HepG2 (cell line): ENCODE data around the gene DDAH2. TPM values are rescaled to one million over a fixed set of nuclear protein-coding genes. Genes with fewer than 3 reads are reported as not detected.

Experiments
- HNRNPL ChIP-seq: fragments of 200-400 bp; formaldehyde crosslinking; IDR thresholded peaks from 2 replicates; pipeline ENCODE4 v1.6.1; 2017; ENCODE audit warnings: mild to moderate bottlenecking, low read depth, low read length
- ISL2 ChIP-seq: sonication (generic); formaldehyde crosslinking; IDR thresholded peaks from 2 replicates; pipeline ENCODE4 v1.5.0; 2020; ENCODE audit warnings: missing genetic modification reagents
- KIAA2018 ChIP-seq: sonication (generic); formaldehyde crosslinking; IDR thresholded peaks from 2 replicates; pipeline ENCODE4 v1.5.0; 2020; ENCODE audit warnings: mild to moderate bottlenecking, missing genetic modification reagents, borderline replicate concordance
- MTA3 ChIP-seq: sonication (generic); formaldehyde crosslinking; IDR thresholded peaks from 2 replicates; pipeline ENCODE4 v1.4.0; 2020; ENCODE audit warnings: missing genetic modification reagents
- NFYB ChIP-seq: sonication (generic); formaldehyde crosslinking; IDR thresholded peaks from 2 replicates; pipeline ENCODE4 v1.4.0; 2020; ENCODE audit warnings: missing genetic modification reagents
- REPIN1 ChIP-seq: sonication (generic); formaldehyde crosslinking; IDR thresholded peaks from 2 replicates; pipeline ENCODE4 v1.8.0; 2022; ENCODE audit warnings: missing genetic modification reagents, low read depth, mild to moderate bottlenecking, borderline replicate concordance
- RXRA ChIP-seq: sonication (generic); formaldehyde crosslinking; IDR thresholded peaks from 2 replicates; pipeline ENCODE4 v1.5.1; 2020; ENCODE audit warnings: missing genetic modification reagents
- SKI ChIP-seq: fragments of 450-650 bp; IDR thresholded peaks from one replicate; pipeline ENCODE4 v1.6.1; 2018; ENCODE audit warnings: mild to moderate bottlenecking; ENCODE audit not compliant: partially characterized antibody
- ZC3H13 ChIP-seq: sonication (generic); formaldehyde crosslinking; IDR thresholded peaks from 2 replicates; pipeline ENCODE4 v1.8.1; 2023; ENCODE audit warnings: mild to moderate bottlenecking, missing genetic modification reagents, moderate library complexity
- ZFP36L2 ChIP-seq: sonication (generic); formaldehyde crosslinking; IDR thresholded peaks from 2 replicates; pipeline ENCODE4 v1.4.0; 2020; ENCODE audit warnings: missing genetic modification reagents
- ZNF253 ChIP-seq: sonication (generic); formaldehyde crosslinking; IDR thresholded peaks from 2 replicates; pipeline ENCODE4 v1.8.0; 2022; ENCODE audit warnings: mild to moderate bottlenecking, missing genetic modification reagents, borderline replicate concordance
- ZNF317 ChIP-seq: sonication (generic); formaldehyde crosslinking; IDR thresholded peaks from 2 replicates; pipeline ENCODE4 v1.5.0; 2020; ENCODE audit warnings: mild to moderate bottlenecking, missing genetic modification reagents
- ZNF546 ChIP-seq: sonication (generic); formaldehyde crosslinking; conservative IDR thresholded peaks from 2 replicates; pipeline ENCODE4 v1.8.1; 2023; ENCODE audit warnings: mild to moderate bottlenecking, missing genetic modification reagents
- ZNF550 ChIP-seq: sonication (generic); formaldehyde crosslinking; IDR thresholded peaks from 2 replicates; pipeline ENCODE4 v1.4.0; 2020; ENCODE audit warnings: mild to moderate bottlenecking, missing genetic modification reagents, borderline replicate concordance
- ZNF569 ChIP-seq: sonication (generic); formaldehyde crosslinking; IDR thresholded peaks from 2 replicates; pipeline ENCODE4 v1.5.0; 2020; ENCODE audit warnings: mild to moderate bottlenecking, missing genetic modification reagents, moderate library complexity, borderline replicate concordance
- ZNF577 ChIP-seq: sonication (generic); formaldehyde crosslinking; IDR thresholded peaks from 2 replicates; pipeline ENCODE4 v1.4.0; 2020; ENCODE audit warnings: mild to moderate bottlenecking, low read depth, missing genetic modification reagents, borderline replicate concordance
- ZNF777 ChIP-seq: sonication (generic); formaldehyde crosslinking; IDR thresholded peaks from 2 replicates; pipeline ENCODE4 v1.4.0; 2020; ENCODE audit warnings: missing genetic modification reagents
- ZNF83 ChIP-seq: sonication (generic); formaldehyde crosslinking; IDR thresholded peaks from 2 replicates; pipeline ENCODE4 v1.4.0; 2020; ENCODE audit warnings: missing genetic modification reagents, mild to moderate bottlenecking, borderline replicate concordance
- ZNF841 ChIP-seq: sonication (generic); formaldehyde crosslinking; IDR thresholded peaks from 2 replicates; pipeline ENCODE4 v1.8.1; 2023; ENCODE audit warnings: missing genetic modification reagents, borderline replicate concordance
- polyA plus RNA-seq, 8 experiments: library from polyadenylated mRNA; depleted of rRNA in 3 of 8; stranded (reverse) in 7 of 8; unstranded in 1 of 8; fragments of >200 nt; fragmentation: Illumina TruSeq in 4 of 8; extraction: Trizol in 4 of 8; gene quantifications; 2 replicates each; pipeline versions ENCODE4 v1.2.1 to v1.2.3, GENCODE V29; 2011 to 2016; ENCODE audit warnings: low read depth in 4 of 8, missing spikeins in 1 of 8, mixed read lengths in 1 of 8; ENCODE audit not compliant: insufficient read depth in 1 of 8
- total RNA-seq, 5 experiments: library from RNA; depleted of rRNA; stranded (reverse); fragments of >200 nt; fragmentation: Illumina TruSeq; extraction: Trizol; gene quantifications; 2 replicates each; pipeline ENCODE4 v1.2.3, GENCODE V29; 2016; ENCODE audit warnings: low read depth in 1 of 5
- TF ChIP-seq, protein P1 (sequence below): sonication (generic); formaldehyde crosslinking; IDR thresholded peaks from 2 replicates; pipeline ENCODE4 v1.4.0; 2020; ENCODE audit warnings: missing genetic modification reagents, mild to moderate bottlenecking, borderline replicate concordance

DDAH2 gene
- total and polyA plus RNA-seq, 2 of the 13 experiments (the other 11 are each of a cell fraction or from before 2014, with no cell fraction given), result 16.4 to 21.1 TPM

DNA sequence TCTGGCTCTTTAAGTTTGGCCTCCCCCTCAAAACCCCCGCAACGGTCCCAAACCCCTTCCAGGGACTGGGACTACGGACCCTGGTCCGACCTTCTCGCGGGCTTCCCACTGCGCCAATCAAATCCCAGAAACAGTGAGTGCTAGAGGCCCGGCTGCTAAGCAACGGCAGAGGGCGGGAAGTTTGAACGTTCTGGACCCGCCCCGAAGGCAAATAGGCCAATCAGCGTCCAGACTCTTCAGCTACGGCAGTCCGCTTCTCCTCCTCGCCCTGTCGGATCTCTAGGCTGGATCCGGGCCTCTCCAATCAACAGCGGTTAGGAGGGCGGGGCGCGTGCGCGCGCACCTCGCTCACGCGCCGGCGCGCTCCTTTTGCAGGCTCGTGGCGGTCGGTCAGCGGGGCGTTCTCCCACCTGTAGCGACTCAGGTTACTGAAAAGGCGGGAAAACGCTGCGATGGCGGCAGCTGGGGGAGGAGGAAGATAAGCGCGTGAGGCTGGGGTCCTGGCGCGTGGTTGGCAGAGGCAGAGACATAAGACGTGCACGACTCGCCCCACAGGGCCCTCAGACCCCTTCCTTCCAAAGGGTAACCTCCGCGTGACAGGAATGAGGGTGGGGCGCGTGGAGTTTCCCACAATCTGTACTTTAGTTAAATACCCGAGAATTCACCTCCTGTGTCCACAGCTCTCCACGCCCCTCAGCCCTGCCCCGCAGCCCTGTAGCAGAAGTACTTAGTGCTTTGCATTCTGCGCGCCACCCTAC, 10.7 kb upstream of the DDAH2 start, which contains the start of gene MSH5 (continued):
- TF ChIP-seq SKI (peak; percentile 9), RXRA (CRISPR knock-in tag) (peak; percentile 80; the same call in 1 of the 2 replicates), NFYB (peak; percentile 98), REPIN1 (CRISPR knock-in tag) (peak; percentile 99), KIAA2018 (CRISPR knock-in tag) (0 out of 2 replicates have a peak, but pooled peaks have one; percentile 19), ZNF253 (CRISPR knock-in tag) (peak; percentile 95; the same call in 1 of the 2 replicates), HNRNPL (no peak), MTA3 (CRISPR knock-in tag) (peak; percentile 38; the same call in 1 of the 2 replicates), ZC3H13 (peak; percentile 97), ZNF569 (CRISPR knock-in tag) (peak; percentile 91; the same call in 1 of the 2 replicates), ZNF577 (CRISPR knock-in tag) (no peak), ZNF317 (CRISPR knock-in tag) (peak; percentile 90), ZNF546 (CRISPR knock-in tag) (peak; percentile 94), ZNF841 (peak; percentile 97), ZNF83 (CRISPR knock-in tag) (peak; percentile 73; the same call in 1 of the 2 replicates), ZFP36L2 (CRISPR knock-in tag) (0 out of 2 replicates have a peak, but pooled peaks have one; percentile 60), ZNF777 (no peak), ISL2 (peak; percentile 58; the same call in 1 of the 2 replicates), ZNF550 (CRISPR knock-in tag) (0 out of 2 replicates have a peak, but pooled peaks have one; percentile 66)
- TF ChIP-seq, protein P1, sequence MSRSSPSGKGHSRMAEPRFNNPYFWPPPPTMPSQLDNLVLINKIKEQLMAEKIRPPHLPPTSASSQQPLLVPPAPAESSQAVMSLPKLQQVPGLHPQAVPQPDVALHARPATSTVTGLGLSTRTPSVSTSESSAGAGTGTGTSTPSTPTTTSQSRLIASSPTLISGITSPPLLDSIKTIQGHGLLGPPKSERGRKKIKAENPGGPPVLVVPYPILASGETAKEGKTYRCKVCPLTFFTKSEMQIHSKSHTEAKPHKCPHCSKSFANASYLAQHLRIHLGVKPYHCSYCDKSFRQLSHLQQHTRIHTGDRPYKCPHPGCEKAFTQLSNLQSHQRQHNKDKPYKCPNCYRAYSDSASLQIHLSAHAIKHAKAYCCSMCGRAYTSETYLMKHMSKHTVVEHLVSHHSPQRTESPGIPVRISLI (CRISPR knock-in tag), result peak; percentile 53; the same call in 1 of the 2 replicates
